Psoas muscle (tissue), 8 donors: ENCODE data around the gene FOS. TPM values are rescaled to one million over a fixed set of nuclear protein-coding genes. Genes with fewer than 3 reads are reported as not detected.

Source experiments
- ATAC-seq, 4 donors: fragments of 200-7000 bp; cut with Tn5 transposase; one replicate each; pipeline ENCODE4 v1.9.1; 2020; ENCODE audit warnings: moderate library complexity in 3 of 4, mild to moderate bottlenecking in 2 of 4
- DNase-seq, 2 donors: peaks; one replicate each; pipeline ENCODE4 v3.0.0-alpha.2; 2020
- H3K27ac ChIP-seq: fragments of 200-600 bp; one replicate; pipeline ENCODE4 v1.8.0; 2022
- H3K27me3 ChIP-seq, 3 donors: fragments of 200-600 bp in 1 of 3; one replicate each; pipeline versions ENCODE4 v1.6.1 to v1.8.0; 2013 to 2022; ENCODE audit warnings: low read length in 2 of 3, mild to moderate bottlenecking in 2 of 3, moderate library complexity in 1 of 3; ENCODE audit not compliant: insufficient read depth in 3 of 3
- H3K36me3 ChIP-seq, 2 donors: fragments of 200-600 bp in 1 of 2; one replicate each; pipeline versions ENCODE4 v1.6.1 to v1.8.0; 2013 to 2022; ENCODE audit warnings: low read depth in 1 of 2, mild to moderate bottlenecking in 1 of 2, moderate library complexity in 1 of 2; ENCODE audit not compliant: insufficient read depth in 1 of 2
- H3K4me1 ChIP-seq: fragments of 200-600 bp; one replicate; pipeline ENCODE4 v1.8.0; 2022
- H3K4me3 ChIP-seq: fragments of 200-600 bp; one replicate; pipeline ENCODE4 v1.8.0; 2022; ENCODE audit warnings: mild to moderate bottlenecking
- H3K9me3 ChIP-seq: fragments of 200-600 bp; one replicate; pipeline ENCODE4 v1.8.0; 2022
- CTCF ChIP-seq: fragments of 200-600 bp; IDR thresholded peaks from one replicate; pipeline ENCODE4 v1.8.0; 2022; ENCODE audit warnings: antibody characterized with exemption
- WGBS, 3 donors: extraction: QIAGEN DNeasy Blood & Tissue Kit; methylation state at CpG; one replicate each; pipeline versions ENCODE4 v1.1.6 to v1.1.7; 2013; 5-methylcytosine and 5-hydroxymethylcytosine counted together
- intact Hi-C, 2 donors: fragments of 100-400 bp; cut with DNase I; formaldehyde crosslinking; loops; one replicate each; pipeline versions ENCODE4 v1.11.0 to v1.14.2; 2022
- polyA plus RNA-seq, 3 donors: library from polyadenylated mRNA; stranded (reverse); fragments of 200-250 nt; gene quantifications; one replicate each; pipeline ENCODE4 v1.2.3, GENCODE V29; 2013
- total RNA-seq, 4 donors: library from RNA; stranded (reverse); fragmentation: NEBNext Ultra II Directional in 2 of 4; extraction: Animal tissue kit (Norgen Biotek cat#: 25700) in 2 of 4; gene quantifications; one replicate each; pipeline versions ENCODE4 v1.2.1 to v1.2.4, GENCODE V29; 2021 to 2023
- donor health status: healthy with polysubstance abuse.
- donor health status: DM: no; HTN: no; CAD: no; lungs with moderate emphysema.
- donor health status: Bipolar disorder and iron deficiency.
- donor health status: healthy.
- donor health status: DM: yes; HTN: yes; CAD: no.
- donor health status: DM: no; HTN: no; CAD: no.
- donor health status: DM: no; HTN: no; CAD: no.
- donor health status: DM: yes; HTN: yes; CAD: no.

FOS gene
- total and polyA plus RNA-seq, 7 donors: 15.5 to 279 (median 51.0) TPM

DNA sequence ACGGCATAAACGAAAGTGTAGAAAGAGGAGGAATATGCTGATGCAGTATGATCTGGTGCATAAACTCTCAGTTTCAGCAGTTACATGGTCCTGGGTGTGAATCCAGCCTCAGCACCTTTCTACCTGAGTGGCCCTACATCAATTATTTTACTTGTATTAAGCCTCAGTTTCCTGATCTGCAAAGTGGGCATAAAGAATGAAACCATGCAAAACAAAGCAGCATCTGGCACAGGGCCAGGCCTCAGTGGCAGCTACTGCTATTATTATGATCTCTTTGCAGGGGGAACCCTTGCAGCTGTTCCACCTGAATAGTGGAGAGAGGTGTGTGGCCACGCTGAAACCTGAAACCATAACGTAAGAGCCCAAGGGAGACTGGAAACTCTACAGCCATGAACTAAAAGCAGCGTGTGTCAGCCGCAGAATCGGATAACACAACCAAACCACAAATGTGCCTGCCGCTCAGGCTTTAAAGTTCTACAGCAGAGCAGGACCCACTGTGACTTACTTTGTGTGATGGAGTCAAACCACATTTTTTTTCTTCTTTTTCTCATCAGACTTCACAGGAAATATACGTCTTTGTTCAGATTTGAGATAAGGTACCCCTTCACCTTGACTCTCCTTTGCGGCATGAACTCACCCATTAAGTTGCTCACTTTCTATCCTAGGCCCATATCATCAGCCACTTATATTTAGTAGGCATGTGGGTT, 29.2 kb upstream of the FOS start:
- Histone ChIP-seq H3K4me3 (no peak overlapping the region), H3K27ac (peak overlapping the region; percentile 95), H3K27me3 (no peaks in the 10 kb centered on the region), H3K36me3 (no peaks in the 10 kb centered on the region), H3K4me1 (peaks cover 35% of the 10 kb centered on the region), H3K9me3 (no peaks in the 10 kb centered on the region)
- 30 to 36% (median 30%) methylated on average over 10 of the region's 10 CpGs for WGBS, 3 donors
- ATAC-seq (peak; percentile 84 to 91 (median 86)), DNase-seq (peak; percentile 55 to 68)
- TF ChIP-seq CTCF: no peak
- intact Hi-C loops: loop anchor here in 1 of 2 donors (10.0 kb wide), 1 partner anchor 45 kb away; no protein-coding TSS in a partner anchor

GRCh38 chr14:75249958-75250336, 28.7 kb upstream of the FOS start:
- DNase-seq (no peak), ATAC-seq (peak; percentile 72 to 80 (median 77))
- no peaks in the 10 kb centered on the region for H3K36me3 ChIP-seq
- no peak for TF ChIP-seq CTCF
- no peaks in the 10 kb centered on the region for H3K9me3 ChIP-seq
- H3K4me3 ChIP-seq: no peak overlapping the region
- peaks cover 34% of the 10 kb centered on the region for H3K4me1 ChIP-seq
- intact Hi-C loops: loop anchor here in 1 of 2 donors (10.0 kb wide), 1 partner anchor 45 kb away; no protein-coding TSS in a partner anchor
- H3K27ac ChIP-seq: peak overlapping the region; percentile 95
- no peaks in the 10 kb centered on the region for H3K27me3 ChIP-seq
- 26 to 46% (median 37%) methylated on average over 2 of the region's 2 CpGs for WGBS, 3 donors

- no peak for TF ChIP-seq CTCF
- no peaks in the 10 kb centered on the region for H3K27me3 ChIP-seq
- peak overlapping the region; percentile 95 for H3K27ac ChIP-seq
- peaks cover 31% of the 10 kb centered on the region for H3K4me1 ChIP-seq
- H3K36me3 ChIP-seq: no peaks in the 10 kb centered on the region
- no peak for ATAC-seq
- H3K9me3 ChIP-seq: no peaks in the 10 kb centered on the region
- WGBS, 3 donors: 92 to 96% (median 95%) methylated on average over 4 of the region's 4 CpGs
- no peak for DNase-seq
- intact Hi-C loops: no loop called here
- no peak overlapping the region for H3K4me3 ChIP-seq
Measured at GRCh38 chr14:75250800-75251199, 27.8 kb upstream of the FOS start.

DNA sequence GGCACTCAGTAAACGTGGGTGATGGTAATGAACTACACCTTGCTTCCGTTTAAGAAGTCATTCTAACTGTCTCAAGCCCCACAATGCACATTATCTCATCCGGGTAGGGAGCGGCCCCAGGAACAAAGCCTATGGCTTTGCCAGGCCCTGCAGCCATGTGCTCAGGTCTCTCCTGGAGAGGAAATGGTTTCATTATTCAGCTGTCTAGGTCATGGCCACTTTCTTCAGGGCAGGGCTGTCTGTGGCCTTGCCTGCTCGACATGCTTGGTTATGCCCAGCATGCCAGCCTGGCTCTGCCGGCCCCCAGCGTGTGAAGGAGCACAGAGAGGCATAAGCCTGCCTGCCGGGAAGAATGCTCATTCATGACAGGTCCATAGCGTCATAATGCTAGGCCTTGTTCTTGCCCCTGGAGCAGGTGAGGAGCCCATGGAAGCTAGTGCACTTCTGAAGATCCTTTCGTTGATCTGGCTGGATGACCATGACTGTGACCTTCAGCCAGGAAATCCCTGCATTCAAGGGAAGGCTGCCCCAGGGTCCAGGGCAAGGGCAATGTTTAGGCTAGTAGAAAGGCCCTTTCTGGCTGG, 26.3 kb upstream of the FOS start:
- TF ChIP-seq CTCF: no peak
- H3K4me3 ChIP-seq: no peak overlapping the region
- intact Hi-C loops: no loop called here
- H3K4me1 ChIP-seq: peaks cover 36% of the 10 kb centered on the region
- ATAC-seq (peak in 2 of 4 donors; percentile 2 to 9), DNase-seq (no peak)
- no peaks in the 10 kb centered on the region for H3K36me3 ChIP-seq
- H3K9me3 ChIP-seq: no peaks in the 10 kb centered on the region
- H3K27me3 ChIP-seq: no peaks in the 10 kb centered on the region
- 25 to 56% (median 41%) methylated on average over 10 of the region's 10 CpGs for whole genome bisulfite sequencing, 3 donors
- H3K27ac ChIP-seq: peak overlapping the region; percentile 95
